SW480 (cell line): ENCODE data around the gene DLG1.

Experiments
- DNase-seq: peaks from one replicate; pipeline ENCODE4 v3.0.0-alpha.2; 2016; ENCODE audit warnings: low spot score

The DLG1 gene

GRCh38 chr3:197014942-197015575 lies 283.4 kb downstream of the DLG1 start:
- no peak for DNase-seq

- no peak for DNase-seq
Observed at GRCh38 chr3:197014024-197014423, 284.4 kb downstream of the DLG1 start.

GRCh38 chr3:197012540-197012883 lies 285.9 kb downstream of the DLG1 start:
- DNase-seq: no peak

GRCh38 chr3:197011780-197012539 lies 286.5 kb downstream of the DLG1 start:
- DNase-seq: no peak

- no peak for DNase-seq
Observed at GRCh38 chr3:197010556-197011351, 287.7 kb downstream of the DLG1 start.

GRCh38 chr3:197009532-197010019 lies 288.8 kb downstream of the DLG1 start:
- no peak for DNase-seq

GRCh38 chr3:197008436-197009209 lies 289.8 kb downstream of the DLG1 start:
- DNase-seq: no peak

- DNase-seq: no peak
Observed at GRCh38 chr3:197007953-197008352, 290.5 kb downstream of the DLG1 start.

GRCh38 chr3:197007296-197007940 lies 291.0 kb downstream of the DLG1 start:
- peak; percentile 86 for DNase-seq

- no peak for DNase-seq
Observed at GRCh38 chr3:197006860-197007259, 291.6 kb downstream of the DLG1 start.

GRCh38 chr3:197006446-197006845 lies 292.0 kb downstream of the DLG1 start:
- no peak for DNase-seq

- DNase-seq: peak; percentile 62
Observed at GRCh38 chr3:197003461-197004385, 294.7 kb downstream of the DLG1 start.

GRCh38 chr3:197002701-197003454 lies 295.5 kb downstream of the DLG1 start:
- peak; percentile 92 for DNase-seq

GRCh38 chr3:197001972-197002700 lies 296.3 kb downstream of the DLG1 start:
- DNase-seq: peak; percentile 44

GRCh38 chr3:197001106-197001971 lies 297.1 kb downstream of the DLG1 start:
- peak; percentile 80 for DNase-seq

- DNase-seq: no peak
Observed at GRCh38 chr3:197000211-197000610, 298.2 kb downstream of the DLG1 start.

GRCh38 chr3:196998966-196999760 lies 299.2 kb downstream of the DLG1 start:
- no peak for DNase-seq
